GM19467 (cell line): Measurements from ENCODE around the gene TMEM231.
"Not testable (repeated sequence)": the region's sequence is repeated elsewhere in the genome, so short reads cannot be mapped to it uniquely, and the experiment has no call there.

Source experiments
- ATAC-seq: cut with Tn5 transposase; IDR thresholded peaks from one replicate; pipeline ENCODE4 v1.9.1; 2021; ENCODE audit warnings: mild to moderate bottlenecking, moderate library complexity; ENCODE audit not compliant: unreplicated experiment

TMEM231 gene

DNA sequence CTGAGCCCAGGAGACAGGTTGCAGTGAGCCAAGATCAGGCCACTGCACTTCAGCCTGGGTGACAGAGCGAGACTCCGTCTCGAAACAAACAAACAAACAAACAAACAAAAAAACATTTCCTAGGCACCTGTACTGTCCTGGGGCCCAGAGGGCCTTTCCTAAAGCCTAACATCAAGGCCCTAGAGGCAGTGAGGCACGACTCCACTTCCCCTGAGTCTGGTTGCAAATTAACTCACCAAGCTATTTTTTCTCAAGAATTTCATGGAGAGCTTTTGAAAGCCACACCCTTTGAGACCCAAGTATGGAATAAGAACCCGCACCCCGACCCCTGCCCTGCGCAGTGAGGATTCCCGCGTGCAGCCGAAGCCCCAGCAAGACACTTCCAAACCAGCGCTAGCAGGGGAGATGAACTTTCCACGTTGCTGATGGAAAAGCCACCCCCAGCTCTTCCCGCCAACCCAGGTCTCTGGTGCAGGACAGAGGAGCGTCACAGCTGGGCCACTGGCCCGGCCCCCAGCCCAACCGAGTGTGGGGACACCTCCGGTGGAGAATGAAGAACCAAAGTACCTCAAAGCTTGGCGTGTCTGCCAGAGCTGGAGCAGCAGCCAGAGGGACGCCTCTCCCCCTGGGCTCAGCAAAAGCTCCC is 21.4 kb downstream of the TMEM231 start:
- no peak for ATAC-seq

DNA sequence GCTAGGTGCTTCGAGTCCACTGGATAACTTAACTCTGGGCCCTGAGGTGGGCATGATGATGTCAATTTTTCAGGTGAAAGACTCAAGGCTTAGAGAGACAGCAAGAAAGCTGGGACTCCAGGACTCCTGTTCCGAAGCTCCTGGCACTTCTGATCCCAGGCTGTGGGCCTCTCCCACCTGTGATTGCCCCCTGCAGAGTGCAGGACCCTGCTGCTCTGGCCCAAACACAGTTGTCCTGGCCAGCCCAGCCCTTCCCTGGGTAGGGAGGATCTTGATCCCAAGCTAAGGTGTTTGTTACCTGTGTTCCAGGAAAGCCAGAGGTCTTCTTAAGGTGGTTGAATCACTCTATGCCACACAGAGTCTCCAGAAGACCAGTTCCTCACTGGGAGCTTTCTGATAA is 23.3 kb downstream of the TMEM231 start:
- no peak for ATAC-seq

DNA sequence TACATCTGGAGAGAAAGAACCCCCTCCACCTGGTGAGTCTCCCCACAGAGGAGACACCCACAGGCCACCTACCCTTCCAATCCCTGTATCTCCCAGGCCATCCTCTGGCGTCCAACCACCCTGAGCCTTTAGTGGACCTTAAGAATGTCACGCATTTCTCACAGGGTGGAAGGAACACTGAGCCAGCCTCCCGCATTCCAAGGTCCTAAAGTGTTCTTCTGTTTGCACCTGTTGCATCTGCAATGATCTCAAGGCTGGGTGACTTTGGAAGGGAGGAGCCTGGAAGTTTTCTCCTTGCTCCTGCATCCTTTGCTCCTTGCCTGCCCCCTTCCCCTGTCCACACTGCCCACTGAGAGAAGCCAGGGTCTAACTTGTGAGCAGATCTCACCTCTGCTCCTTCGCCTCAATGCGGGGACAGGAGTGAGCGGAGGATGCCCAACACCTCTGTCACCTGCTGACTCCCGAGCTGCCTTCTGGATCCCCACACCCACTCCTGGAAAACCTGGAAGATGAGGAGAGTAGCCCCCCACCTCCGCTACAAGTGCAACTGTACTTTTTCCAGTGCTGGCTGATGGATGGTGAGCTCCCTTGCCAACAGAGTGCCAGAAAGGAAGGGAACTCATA is 23.8 kb downstream of the TMEM231 start:
- ATAC-seq: no peak

DNA sequence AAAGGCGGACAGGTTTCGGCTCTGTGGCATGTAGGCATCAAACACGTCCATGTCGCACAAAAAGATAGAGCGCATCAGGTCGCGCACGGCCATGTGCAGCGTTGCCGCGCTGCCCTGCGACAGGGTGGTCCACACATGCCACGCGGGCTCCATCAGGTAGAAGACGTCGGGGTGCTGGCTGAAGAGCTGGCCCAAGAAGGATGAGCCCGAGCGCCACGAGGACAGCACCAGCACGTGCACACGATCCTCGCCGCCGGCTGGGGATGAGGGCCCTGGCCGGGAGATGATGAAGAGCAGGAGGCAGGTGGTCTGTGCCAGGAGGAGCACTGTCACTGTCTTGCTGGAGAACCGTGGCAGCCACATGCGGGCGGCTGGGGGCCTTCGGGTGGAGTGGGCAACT is 26.1 kb downstream of the TMEM231 start:
- ATAC-seq: no peak

DNA sequence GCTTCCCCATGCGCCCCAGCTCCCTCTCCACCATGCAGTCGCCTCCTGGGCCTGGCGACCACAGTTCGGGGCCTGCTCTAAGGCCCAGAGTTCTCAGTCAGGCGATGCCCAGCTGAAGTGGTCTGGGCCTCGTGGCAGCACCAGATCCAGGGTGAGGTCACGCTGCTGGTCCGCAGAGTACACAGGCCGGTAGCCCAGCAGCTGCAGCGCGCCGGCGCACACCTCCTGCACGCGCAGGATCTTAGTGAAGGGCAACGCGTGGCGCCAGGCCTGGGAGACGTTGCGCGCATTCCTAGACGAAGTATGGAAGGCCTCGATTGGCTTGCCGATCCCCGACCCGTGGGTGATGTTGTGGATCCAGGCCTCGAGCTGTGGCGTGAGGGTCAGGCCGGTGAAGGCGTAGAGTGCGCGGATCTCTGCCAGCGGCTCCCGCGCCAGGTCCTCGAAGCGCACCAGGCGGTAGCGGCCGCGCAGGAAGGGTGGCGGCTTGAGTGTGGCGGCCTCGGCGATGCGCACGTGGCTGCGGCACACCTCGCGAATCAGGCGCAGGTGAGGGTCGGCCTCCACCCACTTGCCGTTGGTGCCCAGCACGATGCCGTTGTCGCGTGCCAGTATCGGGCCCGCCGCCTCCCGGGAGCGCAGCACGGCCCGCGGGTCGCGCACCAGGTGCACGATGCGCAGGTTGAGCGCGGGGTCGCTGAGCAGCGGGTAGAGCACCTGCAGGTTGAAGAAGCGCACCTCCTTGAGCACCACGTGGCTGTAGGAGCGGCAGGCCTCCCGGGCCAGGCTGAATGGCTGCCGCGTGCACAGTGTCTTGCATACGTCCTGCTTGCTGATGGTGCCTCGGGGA is 26.8 kb downstream of the TMEM231 start:
- no peak for ATAC-seq

DNA sequence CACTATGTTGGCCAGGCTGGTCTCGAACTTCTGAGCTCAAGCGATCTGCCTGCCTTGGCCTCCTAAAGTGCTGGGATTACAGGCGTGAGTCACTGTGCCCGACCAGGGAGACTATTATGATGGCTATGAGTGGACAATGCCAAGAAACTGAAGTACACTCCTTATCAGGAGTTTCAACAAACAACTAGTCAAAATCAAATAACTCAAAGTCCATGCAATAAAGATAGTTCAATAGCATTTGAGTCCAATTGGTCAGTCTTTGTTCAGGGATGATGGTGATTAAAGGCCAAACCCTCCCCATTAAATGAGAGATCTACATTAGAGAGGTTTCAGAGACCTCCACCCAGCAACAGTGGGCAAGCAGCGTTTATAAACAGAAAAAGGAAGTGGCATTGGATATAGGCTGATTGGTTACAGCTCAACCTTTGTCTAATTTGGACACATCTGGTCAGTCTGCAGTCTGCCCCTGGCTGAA is 28.2 kb downstream of the TMEM231 start:
- no peak for ATAC-seq

DNA sequence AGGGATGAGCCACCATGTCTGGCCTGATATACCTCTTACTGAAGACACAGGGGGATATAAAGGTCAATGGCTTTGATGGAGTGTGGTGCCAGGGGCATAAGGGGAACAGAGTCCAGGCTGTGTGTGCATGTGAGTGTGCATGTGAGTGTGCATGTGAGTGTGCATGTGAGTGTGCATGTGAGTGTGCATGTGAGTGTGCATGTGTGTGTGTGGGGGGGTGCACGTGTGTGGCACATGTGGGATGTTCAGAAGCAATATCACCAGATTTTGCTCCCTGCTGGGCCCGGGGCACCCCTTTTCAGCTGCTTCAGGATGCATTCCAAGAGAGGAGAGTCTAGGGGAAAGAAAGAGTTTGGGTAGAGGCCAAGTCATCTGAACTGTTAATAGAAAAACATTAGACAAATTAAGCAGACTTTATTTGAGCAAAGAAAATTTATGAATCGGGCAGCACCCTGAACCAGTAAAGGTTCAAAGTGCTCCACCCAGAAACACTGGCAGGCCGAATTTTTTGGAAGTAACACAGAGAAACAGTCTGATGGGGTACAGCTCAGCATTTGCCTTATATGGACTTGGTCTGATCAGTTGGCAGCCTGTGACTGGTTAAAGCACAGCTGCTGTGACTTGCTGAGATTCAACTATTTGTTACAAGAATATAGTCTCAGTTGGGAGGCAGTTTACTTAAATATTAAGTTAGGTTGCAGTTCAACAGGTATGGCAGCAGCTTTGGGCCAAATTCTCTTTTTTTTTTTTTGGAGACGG is 29.8 kb downstream of the TMEM231 start:
- ATAC-seq: no peak

DNA sequence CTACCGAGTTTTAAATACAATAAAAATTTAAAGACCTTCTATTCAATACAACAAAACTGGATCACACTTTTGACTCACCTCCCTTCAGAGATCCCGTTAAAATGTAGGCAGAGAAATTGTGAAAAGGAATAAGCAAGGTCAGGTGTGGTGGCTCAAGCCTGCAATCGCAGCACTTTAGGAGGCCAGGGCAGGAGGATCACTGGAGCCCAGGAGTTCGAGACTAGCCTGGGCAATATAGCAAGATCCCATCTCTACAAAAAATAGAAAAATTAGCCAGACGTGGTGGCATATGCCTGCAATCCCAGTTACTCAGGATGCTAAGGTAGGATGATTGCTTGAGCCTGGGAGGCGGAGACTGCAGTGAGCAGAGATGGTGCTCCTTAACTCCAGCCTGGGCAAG is 36.9 kb downstream of the TMEM231 start:
- ATAC-seq: no peak

DNA sequence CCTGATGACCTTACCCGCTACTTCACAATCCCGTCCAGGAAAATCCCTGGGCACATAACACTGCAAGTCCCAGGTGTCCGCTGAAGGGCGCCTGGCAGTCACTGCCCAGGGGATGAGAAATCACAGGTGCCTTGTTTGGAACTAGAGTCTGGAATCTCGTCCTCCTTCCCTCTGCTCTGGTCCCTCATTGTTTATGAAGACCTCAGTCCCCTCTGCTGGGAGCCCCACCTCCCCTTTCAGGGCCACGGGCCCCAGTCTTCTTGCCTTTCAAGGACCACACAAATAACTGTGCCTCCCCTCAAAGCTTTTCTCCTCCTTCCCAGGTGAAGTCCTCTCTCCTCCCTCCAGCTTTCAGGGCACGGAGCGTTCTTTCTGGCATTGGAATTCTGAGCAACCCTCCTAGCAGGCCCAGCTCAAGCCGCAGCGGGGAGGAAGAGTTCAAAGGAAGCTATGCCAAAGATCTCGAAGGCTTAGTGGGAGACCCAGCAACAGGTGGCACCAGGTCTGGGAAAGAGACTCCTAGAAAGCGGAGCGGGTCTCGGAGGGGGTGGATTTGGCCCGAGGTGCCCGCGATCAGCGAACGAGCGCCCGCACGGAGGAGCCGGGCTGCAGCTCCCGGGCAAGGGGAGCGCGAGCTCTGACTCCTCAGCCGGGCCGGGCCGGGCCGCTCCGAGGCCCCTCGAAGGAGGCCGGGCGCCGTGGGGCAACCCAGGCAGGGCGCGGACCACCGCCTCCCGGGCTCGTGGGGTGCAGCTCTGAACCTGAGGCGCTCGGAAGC is 39.7 kb downstream of the TMEM231 start:
- ATAC-seq: peak; percentile 11

DNA sequence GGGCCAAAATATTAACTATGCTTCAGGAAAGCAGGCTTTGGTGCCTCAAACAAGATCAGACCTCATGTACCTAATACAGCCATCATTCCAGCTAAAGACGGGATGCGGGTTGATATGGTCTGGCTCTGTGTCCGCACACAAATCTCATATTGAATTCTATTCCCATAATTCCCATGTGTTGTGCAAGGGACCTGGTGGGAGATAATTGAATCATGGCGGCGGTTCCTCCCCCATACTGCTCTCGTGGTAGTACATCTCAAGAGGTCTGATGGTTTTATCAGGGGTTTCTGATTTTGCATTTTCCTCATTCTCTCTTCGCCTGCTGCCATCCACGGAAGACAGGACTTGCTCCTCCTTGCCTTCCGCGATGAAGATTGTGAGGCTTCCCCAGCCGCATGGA is 41.8 kb downstream of the TMEM231 start:
- ATAC-seq: no peak

DNA sequence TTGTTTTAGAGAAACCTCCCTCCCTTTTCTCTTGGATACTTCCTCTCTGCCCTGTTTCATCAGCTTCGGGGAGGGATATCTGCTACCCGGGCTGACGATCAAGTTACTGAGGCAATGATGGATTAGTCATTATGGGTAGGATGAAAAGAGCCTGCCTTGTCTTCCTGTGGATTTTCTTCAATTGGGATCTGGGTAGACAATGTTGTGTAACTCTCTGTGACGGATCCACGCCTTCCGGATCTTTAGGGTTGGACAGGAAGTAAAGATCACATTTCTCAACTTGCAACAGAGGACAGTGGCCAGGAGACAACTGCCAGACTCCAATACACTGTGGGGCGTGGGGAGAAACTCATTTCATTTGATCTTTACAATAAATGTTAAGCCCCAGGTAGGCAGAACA is 49.5 kb downstream of the TMEM231 start:
- no peak for ATAC-seq

DNA sequence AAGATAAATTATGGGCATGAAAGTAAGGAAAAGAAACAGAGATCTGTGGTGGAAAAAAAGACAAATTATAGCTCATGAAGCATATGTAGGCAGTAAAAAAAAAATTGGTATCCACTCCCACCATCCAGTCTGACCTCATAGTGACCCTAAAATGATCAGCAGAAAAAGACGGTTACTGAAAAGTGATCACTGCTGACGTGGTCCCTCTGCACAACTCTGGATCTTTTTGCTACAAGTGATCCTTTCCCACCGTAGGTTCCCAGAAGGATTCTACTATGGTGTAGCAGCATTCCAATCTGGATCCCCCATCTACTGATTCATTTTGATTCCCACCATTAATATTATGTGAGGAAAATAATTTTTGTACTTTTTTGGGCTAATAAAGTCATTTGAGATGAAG is 49.9 kb downstream of the TMEM231 start:
- ATAC-seq: no peak

DNA sequence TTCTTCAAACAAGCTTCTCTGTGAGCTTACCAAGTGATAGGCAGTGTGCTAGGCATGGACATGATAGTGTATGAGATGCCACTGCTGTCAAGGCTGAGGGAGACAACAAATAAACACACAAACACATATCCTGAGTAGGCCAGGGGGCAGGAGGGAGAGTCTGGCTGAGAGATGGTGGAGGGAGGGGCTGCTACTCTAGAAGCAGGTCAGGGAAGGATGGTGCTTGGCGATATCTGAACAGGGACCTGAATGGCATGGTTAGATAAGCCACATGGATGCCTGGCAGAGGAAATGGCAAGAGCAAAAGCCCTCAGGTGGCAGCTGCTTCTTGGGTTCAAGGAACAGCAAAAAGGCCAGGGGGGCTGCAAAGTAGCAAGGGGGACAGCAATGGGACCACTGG is 52.3 kb downstream of the TMEM231 start:
- ATAC-seq: no peak

DNA sequence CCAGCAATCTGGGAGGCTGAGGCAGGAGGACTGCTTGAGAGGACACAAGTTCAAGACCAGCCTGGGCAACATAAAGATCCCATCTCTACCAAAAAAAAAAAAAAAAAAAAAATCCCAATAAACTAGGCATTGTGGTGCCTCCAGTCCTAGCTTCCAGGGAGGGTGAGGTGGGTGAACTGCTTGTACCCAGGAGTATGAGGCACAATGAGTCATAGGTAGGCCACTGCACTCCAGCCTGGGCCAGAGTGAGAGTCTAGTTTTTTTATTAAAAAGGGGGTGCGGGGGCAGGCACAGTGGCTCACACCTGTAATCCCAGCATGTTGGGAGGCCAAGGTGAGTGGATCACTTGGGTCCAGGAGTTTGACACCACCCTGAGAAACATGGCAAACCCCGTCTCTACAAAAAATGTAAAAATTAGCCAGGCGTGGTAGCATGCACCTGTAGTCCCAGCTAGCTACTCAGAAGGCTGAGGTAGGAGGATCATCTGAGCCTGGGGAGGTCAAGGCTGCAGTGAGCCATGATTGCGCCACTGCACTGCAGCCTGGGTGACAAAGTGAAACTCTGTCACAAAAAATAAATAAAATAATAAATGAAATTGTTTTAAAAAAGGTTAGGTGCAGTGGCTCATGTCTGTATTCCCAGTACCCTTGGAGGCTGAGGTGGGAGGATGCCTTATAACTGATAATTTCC is 53.0 kb downstream of the TMEM231 start:
- no peak for ATAC-seq

DNA sequence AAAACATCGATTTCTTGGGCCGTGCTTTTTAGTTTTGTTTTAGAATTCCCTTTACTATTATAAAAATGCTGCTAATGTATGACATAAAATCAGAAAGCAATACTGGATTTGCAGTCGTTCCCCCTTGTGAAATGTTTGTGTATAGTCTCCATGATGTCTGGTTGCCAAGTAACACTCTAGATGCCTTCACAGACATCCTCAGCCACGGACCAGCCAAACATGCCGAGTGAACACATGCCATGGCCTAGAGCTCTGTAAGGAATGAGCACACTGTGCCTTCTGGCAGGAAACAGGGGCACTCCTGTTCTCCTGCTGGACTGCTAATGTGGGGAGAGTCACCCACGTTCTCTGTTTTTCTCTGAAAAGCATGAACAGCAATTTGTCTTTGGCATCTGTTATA is 54.2 kb downstream of the TMEM231 start:
- not testable (repeated sequence) for ATAC-seq

DNA sequence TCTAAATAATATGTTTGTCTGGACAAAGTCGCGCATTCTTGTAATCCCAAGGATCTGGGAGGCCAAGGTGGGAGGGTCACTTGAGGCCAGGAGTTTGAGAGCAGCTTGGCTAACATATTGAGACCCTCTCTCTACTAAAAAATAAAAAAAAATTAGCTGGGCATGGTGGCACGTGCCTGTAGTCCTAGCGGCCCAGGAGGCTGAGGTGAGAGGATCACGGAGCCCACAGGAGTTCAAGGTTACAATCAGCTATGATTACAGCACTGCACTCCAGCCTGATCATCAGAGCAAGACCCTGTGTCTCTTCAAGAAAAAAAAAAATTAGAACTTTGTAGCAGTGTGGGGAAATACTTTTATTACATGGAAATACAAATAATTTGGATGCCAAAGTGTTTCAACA is 54.7 kb downstream of the TMEM231 start:
- no peak for ATAC-seq

DNA sequence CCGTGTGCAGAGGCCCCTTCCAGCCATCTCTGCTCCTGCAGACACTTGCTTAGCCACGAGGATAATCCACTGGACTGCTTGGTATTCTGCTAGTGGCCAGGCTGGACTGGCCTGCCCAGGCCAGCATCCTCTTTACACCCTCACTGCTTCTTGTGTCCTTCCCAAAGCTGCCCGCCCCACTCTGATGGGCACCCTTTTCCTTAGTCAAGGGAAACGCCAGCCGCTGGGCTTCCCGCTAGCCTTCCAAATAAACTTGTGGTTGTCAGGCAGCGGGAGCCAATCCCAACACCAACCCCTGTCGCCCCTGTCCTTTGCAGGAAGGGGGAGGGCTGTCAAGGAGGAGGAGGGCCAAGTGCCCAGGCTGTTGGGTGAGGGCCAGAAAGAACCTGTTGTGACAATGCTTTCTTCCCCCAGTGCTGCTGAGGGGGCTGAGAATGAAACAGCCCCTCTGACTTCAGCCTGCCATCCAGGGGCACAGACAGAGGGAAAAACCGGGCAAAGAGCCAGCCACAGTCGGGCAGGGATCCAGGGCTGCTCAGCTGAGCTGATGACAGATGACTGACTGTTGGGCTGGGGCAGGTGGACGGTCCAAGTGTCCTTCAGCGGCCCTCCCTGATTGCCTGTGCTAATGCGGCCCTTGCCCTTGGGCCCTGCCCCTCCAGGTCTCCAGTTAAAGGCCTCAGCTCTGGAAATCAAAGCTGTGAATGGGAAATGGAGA is 57.3 kb downstream of the TMEM231 start:
- ATAC-seq: not testable (repeated sequence)

DNA sequence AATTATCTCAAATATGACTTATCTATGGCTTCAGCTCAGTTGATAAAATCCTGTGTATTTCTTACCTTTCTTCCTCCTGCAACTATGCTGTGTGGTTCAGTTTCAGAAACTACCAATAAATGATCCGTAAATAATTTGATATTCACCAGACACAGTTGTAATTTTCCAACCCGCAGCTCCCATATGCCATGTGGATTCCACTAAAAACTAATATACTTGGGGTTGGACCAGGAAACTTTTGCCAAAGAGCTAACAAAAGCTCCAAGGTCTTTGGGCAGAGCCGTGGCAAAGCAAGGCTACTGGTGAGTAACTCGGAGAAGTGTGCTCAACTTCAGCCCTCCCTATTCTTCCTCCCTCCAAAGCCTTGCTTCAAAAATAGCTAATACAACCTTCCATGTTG is 58.5 kb downstream of the TMEM231 start:
- no peak for ATAC-seq

DNA sequence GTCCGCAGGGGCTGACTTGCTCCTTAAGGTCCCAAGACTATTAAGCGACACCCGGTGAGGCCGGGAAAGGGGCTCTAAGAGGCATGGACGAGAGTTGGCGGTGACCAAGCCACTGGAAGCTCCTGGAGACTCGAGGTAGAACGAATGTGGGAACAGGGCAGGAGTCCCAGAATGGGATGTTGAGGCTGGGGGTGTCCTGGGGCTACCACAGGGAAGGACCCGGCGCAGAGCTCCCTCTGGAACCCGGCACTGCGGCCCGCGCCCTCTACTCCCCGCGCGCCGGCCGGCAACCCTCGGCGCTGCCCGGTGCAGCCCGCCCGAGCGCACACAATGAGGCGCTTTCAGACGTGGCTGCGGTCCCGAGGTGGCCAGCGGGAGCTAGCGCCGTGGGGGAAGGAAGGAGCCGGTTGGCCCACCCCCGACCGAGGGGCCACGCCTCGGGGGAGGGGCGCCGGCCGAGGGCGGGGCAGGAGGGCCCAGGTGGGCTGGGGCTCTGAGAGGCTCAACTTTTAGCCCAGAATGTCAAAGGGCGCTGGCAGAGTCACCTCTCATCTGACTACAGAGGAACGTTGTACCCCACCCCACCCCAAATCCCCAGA is 60.9 kb downstream of the TMEM231 start, which contains the start of gene CHST6:
Gene CHST6, minus strand, starts transcription at position 366 of the 599 bp plus-strand sequence. CDS start 15,613 bp downstream, outside the sequence.
- peak; percentile 65 for ATAC-seq
